Neural cell (in vitro differentiated cells): ENCODE measurements around the gene METTL8. TPM values are rescaled to one million over a fixed set of nuclear protein-coding genes. Genes with fewer than 3 reads are reported as not detected.
"Not testable (repeated sequence)": the region's sequence is repeated elsewhere in the genome, so short reads cannot be mapped to it uniquely, and the experiment has no call there.

Experiments
- H2AFZ ChIP-seq: fragments of 200-600, 300-800 bp; sonication (generic), shearing (Covaris generic); 2 replicates; pipeline ENCODE4 v1.6.0; 2014; ENCODE audit warnings: low read depth, mild to moderate bottlenecking, antibody characterized with exemption, low read length, moderate library complexity
- H3F3A ChIP-seq: fragments of 200-600 bp; shearing (Covaris generic); 2 replicates; pipeline ENCODE4 v1.6.1; 2016; ENCODE audit warnings: mild to moderate bottlenecking, moderate library complexity, mixed read lengths, antibody characterized with exemption, low read length; ENCODE audit not compliant: insufficient read depth, poor library complexity, severe bottlenecking
- H3K27ac ChIP-seq: fragments of 200-600, 300-800 bp; sonication (generic), shearing (Covaris generic); 2 replicates; pipeline ENCODE4 v1.5.1; 2014; ENCODE audit warnings: mild to moderate bottlenecking, low read length, moderate library complexity
- H3K27me3 ChIP-seq: fragments of 300-800, 200-600 bp; sonication (generic), shearing (Covaris generic); 2 replicates; pipeline ENCODE4 v1.6.0; 2014; ENCODE audit warnings: mild to moderate bottlenecking, low read depth, low read length, moderate library complexity; ENCODE audit not compliant: insufficient read depth
- H3K36me3 ChIP-seq: fragments of 300-800, 200-600 bp; sonication (generic), shearing (Covaris generic); 2 replicates; pipeline ENCODE4 v1.5.1; 2014; ENCODE audit warnings: mild to moderate bottlenecking, antibody characterized with exemption, low read length, moderate library complexity; ENCODE audit not compliant: insufficient read depth
- H3K4me2 ChIP-seq: fragments of 300-800, 200-600 bp; sonication (generic), shearing (Covaris generic); 2 replicates; pipeline ENCODE4 v1.6.0; 2014; ENCODE audit warnings: mild to moderate bottlenecking, low read length
- H3K4me3 ChIP-seq: fragments of 300-800, 200-600 bp; sonication (generic), shearing (Covaris generic); 2 replicates; pipeline ENCODE4 v1.5.1; 2014; ENCODE audit warnings: mild to moderate bottlenecking, low read length, moderate library complexity
- H3K79me2 ChIP-seq: fragments of 200-600 bp; shearing (Covaris generic); replicated peaks from 2 replicates; pipeline ENCODE4 v1.6.0; 2014; ENCODE audit warnings: mild to moderate bottlenecking, low read length, moderate library complexity; ENCODE audit not compliant: insufficient read depth
- H3K9ac ChIP-seq: fragments of 300-800, 200-600 bp; sonication (generic), shearing (Covaris generic); 2 replicates; pipeline ENCODE4 v1.6.1; 2016; ENCODE audit warnings: mild to moderate bottlenecking, low read length, mixed read lengths
- H3K9me2 ChIP-seq: fragments of 200-600 bp; shearing (Covaris generic); 2 replicates; pipeline ENCODE4 v1.6.1; 2016; ENCODE audit warnings: mild to moderate bottlenecking, low read length, mixed read lengths; ENCODE audit not compliant: insufficient read depth
- H3K9me3 ChIP-seq: fragments of 200-600, 300-800 bp; sonication (generic), shearing (Covaris generic); 2 replicates; pipeline ENCODE4 v1.6.1; 2016; ENCODE audit warnings: mild to moderate bottlenecking, mixed run types, low read length, moderate library complexity, mixed read lengths
- H4K20me1 ChIP-seq: fragments of 200-600 bp; shearing (Covaris generic); 2 replicates; pipeline ENCODE4 v1.6.1; 2016; ENCODE audit warnings: mild to moderate bottlenecking, mixed run types; ENCODE audit not compliant: insufficient read depth
- EP300 ChIP-seq: fragments of 450-650 bp; conservative IDR thresholded peaks from 2 replicates; pipeline ENCODE4 v1.6.1; 2014; ENCODE audit warnings: antibody characterized with exemption, mild to moderate bottlenecking, moderate library complexity; ENCODE audit not compliant: poor library complexity, severe bottlenecking
- EZH2 ChIP-seq: fragments of 200-600, 300-800 bp; shearing (Covaris generic), sonication (generic); IDR thresholded peaks from 2 replicates; pipeline ENCODE4 v1.6.1; 2014; ENCODE audit warnings: antibody characterized with exemption, low read length, borderline replicate concordance, mild to moderate bottlenecking; ENCODE audit not compliant: insufficient read depth, poor library complexity, severe bottlenecking
- MXI1 ChIP-seq: fragments of 450-650 bp; conservative IDR thresholded peaks from 2 replicates; pipeline ENCODE4 v1.6.1; 2014; ENCODE audit warnings: antibody characterized with exemption, mild to moderate bottlenecking; ENCODE audit not compliant: poor library complexity, severe bottlenecking
- POLR2AphosphoS5 ChIP-seq: IDR thresholded peaks from 2 replicates; pipeline ENCODE4 v1.6.1; 2012
- RAD21 ChIP-seq: fragments of 450-650 bp; conservative IDR thresholded peaks from 2 replicates; pipeline ENCODE4 v1.6.1; 2014; ENCODE audit warnings: antibody characterized with exemption, mild to moderate bottlenecking, moderate library complexity
- SMC3 ChIP-seq: fragments of 450-650 bp; conservative IDR thresholded peaks from 2 replicates; pipeline ENCODE4 v1.6.1; 2014; ENCODE audit warnings: antibody characterized with exemption, mild to moderate bottlenecking, moderate library complexity; ENCODE audit not compliant: poor library complexity
- TAF1 ChIP-seq: IDR thresholded peaks from 2 replicates; pipeline ENCODE4 v1.6.1; 2012; ENCODE audit warnings: low read depth
- polyA plus RNA-seq: library from polyadenylated mRNA; depleted of rRNA; stranded (reverse); fragments of >200 nt; gene quantifications from 2 replicates; pipeline ENCODE4 v1.2.3, GENCODE V29; 2014
- TF ChIP-seq, protein P1 (sequence below): IDR thresholded peaks from 2 replicates; pipeline ENCODE4 v1.6.1; 2012; ENCODE audit warnings: borderline replicate concordance
- TF ChIP-seq, protein P2 (sequence below): fragments of 450-650 bp; IDR thresholded peaks from 2 replicates; pipeline ENCODE4 v1.5.1; 2014; ENCODE audit warnings: antibody characterized with exemption, mild to moderate bottlenecking, moderate library complexity; ENCODE audit not compliant: poor library complexity, severe bottlenecking

Gene METTL8
- polyA plus RNA-seq, 1 donor from 2014 or later, result 13.7 TPM

DNA sequence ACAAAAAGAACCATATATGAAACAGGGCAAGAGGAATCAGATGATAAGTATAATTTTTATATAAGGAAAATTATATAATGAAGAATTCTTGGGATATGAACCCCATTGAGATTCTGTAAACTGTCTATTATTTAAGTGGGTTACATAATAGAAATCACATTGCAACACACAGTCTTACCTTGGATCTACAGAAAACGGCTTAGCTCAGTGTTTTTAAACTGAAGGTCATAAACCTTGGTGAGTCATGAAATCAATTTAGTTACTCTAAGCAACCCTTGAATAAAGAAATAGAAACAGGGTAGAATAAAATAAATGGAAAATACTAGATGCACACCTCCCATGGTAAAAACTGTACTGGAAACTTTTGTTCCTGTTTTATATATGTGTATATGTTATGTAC lies 50.7 kb downstream of the METTL8 start:
- Histone ChIP-seq H3K4me3 (no peak overlapping the region), H3K4me2 (no peak overlapping the region), H3F3A (no peaks in the 10 kb centered on the region), H4K20me1 (no peaks in the 10 kb centered on the region), H2AFZ (no peak overlapping the region), H3K79me2 (no peaks in the 10 kb centered on the region), H3K9ac (no peak overlapping the region), H3K27me3 (no peaks in the 10 kb centered on the region), H3K36me3 (no peaks in the 10 kb centered on the region), H3K9me3 (peaks cover 3% of the 10 kb centered on the region), H3K9me2 (no peaks in the 10 kb centered on the region), H3K27ac (no peak overlapping the region)
- no peak for TF ChIP-seq RAD21
- TF ChIP-seq, protein P1, sequence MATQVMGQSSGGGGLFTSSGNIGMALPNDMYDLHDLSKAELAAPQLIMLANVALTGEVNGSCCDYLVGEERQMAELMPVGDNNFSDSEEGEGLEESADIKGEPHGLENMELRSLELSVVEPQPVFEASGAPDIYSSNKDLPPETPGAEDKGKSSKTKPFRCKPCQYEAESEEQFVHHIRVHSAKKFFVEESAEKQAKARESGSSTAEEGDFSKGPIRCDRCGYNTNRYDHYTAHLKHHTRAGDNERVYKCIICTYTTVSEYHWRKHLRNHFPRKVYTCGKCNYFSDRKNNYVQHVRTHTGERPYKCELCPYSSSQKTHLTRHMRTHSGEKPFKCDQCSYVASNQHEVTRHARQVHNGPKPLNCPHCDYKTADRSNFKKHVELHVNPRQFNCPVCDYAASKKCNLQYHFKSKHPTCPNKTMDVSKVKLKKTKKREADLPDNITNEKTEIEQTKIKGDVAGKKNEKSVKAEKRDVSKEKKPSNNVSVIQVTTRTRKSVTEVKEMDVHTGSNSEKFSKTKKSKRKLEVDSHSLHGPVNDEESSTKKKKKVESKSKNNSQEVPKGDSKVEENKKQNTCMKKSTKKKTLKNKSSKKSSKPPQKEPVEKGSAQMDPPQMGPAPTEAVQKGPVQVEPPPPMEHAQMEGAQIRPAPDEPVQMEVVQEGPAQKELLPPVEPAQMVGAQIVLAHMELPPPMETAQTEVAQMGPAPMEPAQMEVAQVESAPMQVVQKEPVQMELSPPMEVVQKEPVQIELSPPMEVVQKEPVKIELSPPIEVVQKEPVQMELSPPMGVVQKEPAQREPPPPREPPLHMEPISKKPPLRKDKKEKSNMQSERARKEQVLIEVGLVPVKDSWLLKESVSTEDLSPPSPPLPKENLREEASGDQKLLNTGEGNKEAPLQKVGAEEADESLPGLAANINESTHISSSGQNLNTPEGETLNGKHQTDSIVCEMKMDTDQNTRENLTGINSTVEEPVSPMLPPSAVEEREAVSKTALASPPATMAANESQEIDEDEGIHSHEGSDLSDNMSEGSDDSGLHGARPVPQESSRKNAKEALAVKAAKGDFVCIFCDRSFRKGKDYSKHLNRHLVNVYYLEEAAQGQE, result no peak
- no peak for TF ChIP-seq MXI1
- no peak for TF ChIP-seq EP300
- no peak for TF ChIP-seq TAF1
- TF ChIP-seq SMC3, result no peak
- TF ChIP-seq POLR2AphosphoS5, result no peak
- TF ChIP-seq, protein P2, sequence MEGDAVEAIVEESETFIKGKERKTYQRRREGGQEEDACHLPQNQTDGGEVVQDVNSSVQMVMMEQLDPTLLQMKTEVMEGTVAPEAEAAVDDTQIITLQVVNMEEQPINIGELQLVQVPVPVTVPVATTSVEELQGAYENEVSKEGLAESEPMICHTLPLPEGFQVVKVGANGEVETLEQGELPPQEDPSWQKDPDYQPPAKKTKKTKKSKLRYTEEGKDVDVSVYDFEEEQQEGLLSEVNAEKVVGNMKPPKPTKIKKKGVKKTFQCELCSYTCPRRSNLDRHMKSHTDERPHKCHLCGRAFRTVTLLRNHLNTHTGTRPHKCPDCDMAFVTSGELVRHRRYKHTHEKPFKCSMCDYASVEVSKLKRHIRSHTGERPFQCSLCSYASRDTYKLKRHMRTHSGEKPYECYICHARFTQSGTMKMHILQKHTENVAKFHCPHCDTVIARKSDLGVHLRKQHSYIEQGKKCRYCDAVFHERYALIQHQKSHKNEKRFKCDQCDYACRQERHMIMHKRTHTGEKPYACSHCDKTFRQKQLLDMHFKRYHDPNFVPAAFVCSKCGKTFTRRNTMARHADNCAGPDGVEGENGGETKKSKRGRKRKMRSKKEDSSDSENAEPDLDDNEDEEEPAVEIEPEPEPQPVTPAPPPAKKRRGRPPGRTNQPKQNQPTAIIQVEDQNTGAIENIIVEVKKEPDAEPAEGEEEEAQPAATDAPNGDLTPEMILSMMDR, result no peak
- TF ChIP-seq EZH2, result no peak

DNA sequence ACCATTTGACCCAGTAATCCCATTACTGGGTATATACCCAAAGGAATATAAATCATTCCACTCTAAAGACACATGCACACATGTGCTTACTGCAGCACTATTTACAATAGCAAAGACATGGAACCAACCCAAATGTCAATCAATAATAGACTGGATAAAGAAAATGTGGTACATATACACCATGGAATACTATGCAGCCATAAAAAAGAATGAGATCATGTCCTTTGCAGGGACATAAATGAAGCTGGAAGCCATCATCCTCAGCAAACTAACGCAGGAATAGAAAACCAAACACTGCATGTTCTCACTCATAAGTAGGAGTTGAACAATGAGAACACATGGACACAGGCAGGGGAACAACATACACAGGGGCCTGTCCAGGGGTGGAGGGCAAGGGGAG lies 51.6 kb downstream of the METTL8 start:
- H3K36me3 ChIP-seq, H3K4me3 ChIP-seq, H3K9me3 ChIP-seq, H4K20me1 ChIP-seq, H3K9ac ChIP-seq, H2AFZ ChIP-seq, H3K27me3 ChIP-seq, H3K27ac ChIP-seq, H3K4me2 ChIP-seq, H3K9me2 ChIP-seq, H3F3A ChIP-seq, H3K79me2 ChIP-seq: not testable (repeated sequence)

DNA sequence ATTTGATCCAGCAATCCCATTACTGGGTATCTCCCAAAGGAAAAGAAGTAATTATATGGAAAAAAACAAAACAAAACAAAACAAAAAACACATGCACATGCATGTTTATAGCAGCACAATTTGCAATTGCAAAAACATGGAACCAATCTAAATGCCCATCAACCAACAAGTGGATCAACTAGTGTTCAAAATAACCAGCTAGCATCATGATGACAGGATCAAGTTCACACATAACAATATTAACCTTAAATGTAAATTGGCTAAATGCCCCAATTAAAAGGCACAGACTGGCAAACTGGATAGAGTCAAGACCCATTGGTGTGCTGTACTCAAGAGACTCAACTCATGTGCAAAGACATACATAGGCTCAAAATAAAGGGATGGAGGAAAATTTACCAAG lies 55.9 kb downstream of the METTL8 start:
- H2AFZ ChIP-seq, H3K27ac ChIP-seq, H3K27me3 ChIP-seq, H3K9me2 ChIP-seq, H3K36me3 ChIP-seq, H4K20me1 ChIP-seq, H3K9me3 ChIP-seq, H3F3A ChIP-seq, H3K79me2 ChIP-seq, H3K9ac ChIP-seq, H3K4me3 ChIP-seq, H3K4me2 ChIP-seq: not testable (repeated sequence)
